GM21390 (cell line): Measurements from ENCODE around the gene ARFGEF3.
"Not testable (repeated sequence)": the region's sequence is repeated elsewhere in the genome, so short reads cannot be mapped to it uniquely, and the experiment has no call there.

Experiments
- ATAC-seq: cut with Tn5 transposase; IDR thresholded peaks from one replicate; pipeline ENCODE4 v1.9.1; 2021; ENCODE audit not compliant: unreplicated experiment

Gene ARFGEF3

GRCh38 chr6:138341176-138341575 is 179.4 kb downstream of the ARFGEF3 start:
- ATAC-seq: no peak

GRCh38 chr6:138343112-138343511 is 181.4 kb downstream of the ARFGEF3 start:
- ATAC-seq: no peak

GRCh38 chr6:138345565-138346285 is 184.0 kb downstream of the ARFGEF3 start:
- no peak for ATAC-seq

- no peak for ATAC-seq
These were observed 184.8 kb downstream of the ARFGEF3 start for GRCh38 chr6:138346302-138347195.

- no peak for ATAC-seq
These were observed 186.1 kb downstream of the ARFGEF3 start for GRCh38 chr6:138347864-138348263.

- no peak for ATAC-seq
These were observed 188.2 kb downstream of the ARFGEF3 start for GRCh38 chr6:138349891-138350290.

GRCh38 chr6:138357928-138358327 is 196.2 kb downstream of the ARFGEF3 start:
- ATAC-seq: no peak

- ATAC-seq: not testable (repeated sequence)
These were observed 206.9 kb downstream of the ARFGEF3 start for GRCh38 chr6:138368684-138369083.

GRCh38 chr6:138370631-138371451 is 209.1 kb downstream of the ARFGEF3 start:
- ATAC-seq: no peak

- ATAC-seq: no peak
These were observed 209.6 kb downstream of the ARFGEF3 start for GRCh38 chr6:138371452-138371711.

GRCh38 chr6:138371720-138372119 is 210.0 kb downstream of the ARFGEF3 start:
- no peak for ATAC-seq

GRCh38 chr6:138372711-138373463 is 211.1 kb downstream of the ARFGEF3 start:
- ATAC-seq: no peak

- no peak for ATAC-seq
These were observed 212.5 kb downstream of the ARFGEF3 start for GRCh38 chr6:138374230-138374629.

GRCh38 chr6:138374815-138375214 is 213.1 kb downstream of the ARFGEF3 start:
- ATAC-seq: no peak

- ATAC-seq: no peak
These were observed 215.3 kb downstream of the ARFGEF3 start for GRCh38 chr6:138377042-138377441.

GRCh38 chr6:138377844-138378243 is 216.1 kb downstream of the ARFGEF3 start, which contains the start of gene SMIM28:
Gene SMIM28 (plus strand): TSS chr6:138377905. CDS start chr6:138378073, 168 bp downstream.
- ATAC-seq: no peak

GRCh38 chr6:138378463-138378862 is 216.7 kb downstream of the ARFGEF3 start:
- ATAC-seq: no peak

- no peak for ATAC-seq
These were observed 220.9 kb downstream of the ARFGEF3 start for GRCh38 chr6:138382498-138383265.

- ATAC-seq: no peak
These were observed 222.0 kb downstream of the ARFGEF3 start for GRCh38 chr6:138383776-138384175.

- no peak for ATAC-seq
These were observed 225.2 kb downstream of the ARFGEF3 start for GRCh38 chr6:138386897-138387296.
